Adipose tissue (tissue), 3 donors: ENCODE data around the gene CUEDC2. TPM values are rescaled to one million over a fixed set of nuclear protein-coding genes. Genes with fewer than 3 reads are reported as not detected.

ENCODE experiments used
- H3K27ac ChIP-seq: one replicate; pipeline ENCODE4 v1.5.1; 2013; ENCODE audit warnings: low read depth, low read length
- WGBS, 3 donors: extraction: QIAGEN DNeasy Blood & Tissue Kit; methylation state at CpG; one replicate each; pipeline ENCODE4 v1.1.7; 2013; 5-methylcytosine and 5-hydroxymethylcytosine counted together
- polyA plus RNA-seq, 3 donors: library from polyadenylated mRNA; stranded (reverse); fragments of 200-250 nt; gene quantifications; one replicate each; pipeline ENCODE4 v1.2.3, GENCODE V29; 2013
- donor health status: healthy with polysubstance abuse.
- donor health status: Bipolar disorder and iron deficiency.
- donor health status: healthy.

CUEDC2 gene
- polyA plus RNA-seq, 3 donors, result 37.6 to 61.4 (median 59.0) TPM

- no peak overlapping the region for H3K27ac ChIP-seq
- 88% methylated on average over 5 of the region's 5 CpGs for WGBS, 3 donors
Measured at GRCh38 chr10:102402512-102402896, 29.9 kb downstream of the CUEDC2 start.

GRCh38 chr10:102401735-102402511, 30.5 kb downstream of the CUEDC2 start:
- no peak overlapping the region for H3K27ac ChIP-seq
- WGBS, 3 donors, result 86 to 87% (median 86%) methylated on average over 18 of the region's 18 CpGs

- no peak overlapping the region for H3K27ac ChIP-seq
- 87 to 94% (median 93%) methylated on average over 8 of the region's 8 CpGs for WGBS, 3 donors
Measured at GRCh38 chr10:102401342-102401654, 31.1 kb downstream of the CUEDC2 start.

GRCh38 chr10:102400598-102401341, 31.6 kb downstream of the CUEDC2 start:
- H3K27ac ChIP-seq, result no peak overlapping the region
- 89 to 95% (median 93%) methylated on average over 22 of the region's 22 CpGs for WGBS, 3 donors

- no peak overlapping the region for H3K27ac ChIP-seq
- 79 to 87% (median 84%) methylated on average over 17 of the region's 17 CpGs for WGBS, 3 donors
Measured at GRCh38 chr10:102400076-102400475, 32.3 kb downstream of the CUEDC2 start.

- peak overlapping the region; percentile 68 for H3K27ac ChIP-seq
- WGBS, 3 donors, result 2 to 4% (median 4%) methylated on average over 64 to 72 of the region's 72 CpGs
Measured at GRCh38 chr10:102399217-102400021, 33.0 kb downstream of the CUEDC2 start.

- WGBS, 3 donors, result 83 to 88% (median 87%) methylated on average over 21 of the region's 21 CpGs
- H3K27ac ChIP-seq, result no peak overlapping the region
Measured at GRCh38 chr10:102398172-102399020, 34.0 kb downstream of the CUEDC2 start.

GRCh38 chr10:102397222-102398171, 34.9 kb downstream of the CUEDC2 start:
- WGBS, 3 donors, result 92 to 95% (median 94%) methylated on average over 14 of the region's 14 CpGs

GRCh38 chr10:102396730-102397151, 35.6 kb downstream of the CUEDC2 start:
- 87 to 89% (median 88%) methylated on average over 12 of the region's 12 CpGs for WGBS, 3 donors
- no peak overlapping the region for H3K27ac ChIP-seq

More at GRCh38 chr10:102397222-102398171, 34.9 kb downstream of the CUEDC2 start:
- H3K27ac ChIP-seq, result no peak overlapping the region

GRCh38 chr10:102396317-102396650, 36.1 kb downstream of the CUEDC2 start:
- WGBS, 3 donors, result 47 to 59% (median 48%) methylated on average over 3 to 4 of the region's 4 CpGs
- no peak overlapping the region for H3K27ac ChIP-seq

- WGBS, 3 donors, result 0 to 1% (median 1%) methylated on average over 39 to 42 of the region's 42 CpGs
- peak within 1 kb of the TSS; percentile 96 for H3K27ac ChIP-seq
Measured at GRCh38 chr10:102395400-102396316, 36.7 kb downstream of the CUEDC2 start, which contains the start of gene NFKB2. NFKB2 (plus strand) TSS chr10:102395705; CDS start chr10:102395960, 255 bp downstream.

GRCh38 chr10:102394801-102395399, 37.5 kb downstream of the CUEDC2 start:
- WGBS, 3 donors, result 1% methylated on average over 29 to 35 of the region's 35 CpGs
- peak overlapping the region; percentile 96 for H3K27ac ChIP-seq

GRCh38 chr10:102394079-102394800, 38.1 kb downstream of the CUEDC2 start:
- peak overlapping the region; percentile 96 for H3K27ac ChIP-seq
- 0% methylated on average over 64 to 71 of the region's 71 CpGs for WGBS, 3 donors

- H3K27ac ChIP-seq, result no peak overlapping the region
- WGBS, 3 donors, result 28 to 34% (median 31%) methylated on average over 30 of the region's 30 CpGs
Measured at GRCh38 chr10:102393411-102394078, 38.8 kb downstream of the CUEDC2 start.

GRCh38 chr10:102392306-102392705, 40.1 kb downstream of the CUEDC2 start:
- WGBS, 3 donors, result 78 to 91% (median 89%) methylated on average over 5 of the region's 5 CpGs
- no peak overlapping the region for H3K27ac ChIP-seq
